Neural cell (in vitro differentiated cells): Measurements from ENCODE around the gene LCOR. TPM values are rescaled to one million over a fixed set of nuclear protein-coding genes. Genes with fewer than 3 reads are reported as not detected.

ENCODE experiments used
- H2AFZ ChIP-seq: fragments of 200-600, 300-800 bp; sonication (generic), shearing (Covaris generic); 2 replicates; pipeline ENCODE4 v1.6.0; 2014; ENCODE audit warnings: low read depth, mild to moderate bottlenecking, antibody characterized with exemption, low read length, moderate library complexity
- H3F3A ChIP-seq: fragments of 200-600 bp; shearing (Covaris generic); 2 replicates; pipeline ENCODE4 v1.6.1; 2016; ENCODE audit warnings: mild to moderate bottlenecking, moderate library complexity, mixed read lengths, antibody characterized with exemption, low read length; ENCODE audit not compliant: insufficient read depth, poor library complexity, severe bottlenecking
- H3K27ac ChIP-seq: fragments of 200-600, 300-800 bp; sonication (generic), shearing (Covaris generic); 2 replicates; pipeline ENCODE4 v1.5.1; 2014; ENCODE audit warnings: mild to moderate bottlenecking, low read length, moderate library complexity
- H3K27me3 ChIP-seq: fragments of 300-800, 200-600 bp; sonication (generic), shearing (Covaris generic); 2 replicates; pipeline ENCODE4 v1.6.0; 2014; ENCODE audit warnings: mild to moderate bottlenecking, low read depth, low read length, moderate library complexity; ENCODE audit not compliant: insufficient read depth
- H3K36me3 ChIP-seq: fragments of 300-800, 200-600 bp; sonication (generic), shearing (Covaris generic); 2 replicates; pipeline ENCODE4 v1.5.1; 2014; ENCODE audit warnings: mild to moderate bottlenecking, antibody characterized with exemption, low read length, moderate library complexity; ENCODE audit not compliant: insufficient read depth
- H3K4me2 ChIP-seq: fragments of 300-800, 200-600 bp; sonication (generic), shearing (Covaris generic); 2 replicates; pipeline ENCODE4 v1.6.0; 2014; ENCODE audit warnings: mild to moderate bottlenecking, low read length
- H3K4me3 ChIP-seq: fragments of 300-800, 200-600 bp; sonication (generic), shearing (Covaris generic); 2 replicates; pipeline ENCODE4 v1.5.1; 2014; ENCODE audit warnings: mild to moderate bottlenecking, low read length, moderate library complexity
- H3K79me2 ChIP-seq: fragments of 200-600 bp; shearing (Covaris generic); replicated peaks from 2 replicates; pipeline ENCODE4 v1.6.0; 2014; ENCODE audit warnings: mild to moderate bottlenecking, low read length, moderate library complexity; ENCODE audit not compliant: insufficient read depth
- H3K9ac ChIP-seq: fragments of 300-800, 200-600 bp; sonication (generic), shearing (Covaris generic); 2 replicates; pipeline ENCODE4 v1.6.1; 2016; ENCODE audit warnings: mild to moderate bottlenecking, low read length, mixed read lengths
- H3K9me2 ChIP-seq: fragments of 200-600 bp; shearing (Covaris generic); 2 replicates; pipeline ENCODE4 v1.6.1; 2016; ENCODE audit warnings: mild to moderate bottlenecking, low read length, mixed read lengths; ENCODE audit not compliant: insufficient read depth
- H3K9me3 ChIP-seq: fragments of 200-600, 300-800 bp; sonication (generic), shearing (Covaris generic); 2 replicates; pipeline ENCODE4 v1.6.1; 2016; ENCODE audit warnings: mild to moderate bottlenecking, mixed run types, low read length, moderate library complexity, mixed read lengths
- H4K20me1 ChIP-seq: fragments of 200-600 bp; shearing (Covaris generic); 2 replicates; pipeline ENCODE4 v1.6.1; 2016; ENCODE audit warnings: mild to moderate bottlenecking, mixed run types; ENCODE audit not compliant: insufficient read depth
- EP300 ChIP-seq: fragments of 450-650 bp; conservative IDR thresholded peaks from 2 replicates; pipeline ENCODE4 v1.6.1; 2014; ENCODE audit warnings: antibody characterized with exemption, mild to moderate bottlenecking, moderate library complexity; ENCODE audit not compliant: poor library complexity, severe bottlenecking
- EZH2 ChIP-seq: fragments of 200-600, 300-800 bp; shearing (Covaris generic), sonication (generic); IDR thresholded peaks from 2 replicates; pipeline ENCODE4 v1.6.1; 2014; ENCODE audit warnings: antibody characterized with exemption, low read length, borderline replicate concordance, mild to moderate bottlenecking; ENCODE audit not compliant: insufficient read depth, poor library complexity, severe bottlenecking
- MXI1 ChIP-seq: fragments of 450-650 bp; conservative IDR thresholded peaks from 2 replicates; pipeline ENCODE4 v1.6.1; 2014; ENCODE audit warnings: antibody characterized with exemption, mild to moderate bottlenecking; ENCODE audit not compliant: poor library complexity, severe bottlenecking
- POLR2AphosphoS5 ChIP-seq: IDR thresholded peaks from 2 replicates; pipeline ENCODE4 v1.6.1; 2012
- RAD21 ChIP-seq: fragments of 450-650 bp; conservative IDR thresholded peaks from 2 replicates; pipeline ENCODE4 v1.6.1; 2014; ENCODE audit warnings: antibody characterized with exemption, mild to moderate bottlenecking, moderate library complexity
- SMC3 ChIP-seq: fragments of 450-650 bp; conservative IDR thresholded peaks from 2 replicates; pipeline ENCODE4 v1.6.1; 2014; ENCODE audit warnings: antibody characterized with exemption, mild to moderate bottlenecking, moderate library complexity; ENCODE audit not compliant: poor library complexity
- TAF1 ChIP-seq: IDR thresholded peaks from 2 replicates; pipeline ENCODE4 v1.6.1; 2012; ENCODE audit warnings: low read depth
- polyA plus RNA-seq: library from polyadenylated mRNA; depleted of rRNA; stranded (reverse); fragments of >200 nt; gene quantifications from 2 replicates; pipeline ENCODE4 v1.2.3, GENCODE V29; 2014
- TF ChIP-seq, protein P1 (sequence below): IDR thresholded peaks from 2 replicates; pipeline ENCODE4 v1.6.1; 2012; ENCODE audit warnings: borderline replicate concordance
- TF ChIP-seq, protein P2 (sequence below): fragments of 450-650 bp; IDR thresholded peaks from 2 replicates; pipeline ENCODE4 v1.5.1; 2014; ENCODE audit warnings: antibody characterized with exemption, mild to moderate bottlenecking, moderate library complexity; ENCODE audit not compliant: poor library complexity, severe bottlenecking

Gene LCOR
- polyA plus RNA-seq, 1 donor from 2014 or later = 61.1 TPM

DNA sequence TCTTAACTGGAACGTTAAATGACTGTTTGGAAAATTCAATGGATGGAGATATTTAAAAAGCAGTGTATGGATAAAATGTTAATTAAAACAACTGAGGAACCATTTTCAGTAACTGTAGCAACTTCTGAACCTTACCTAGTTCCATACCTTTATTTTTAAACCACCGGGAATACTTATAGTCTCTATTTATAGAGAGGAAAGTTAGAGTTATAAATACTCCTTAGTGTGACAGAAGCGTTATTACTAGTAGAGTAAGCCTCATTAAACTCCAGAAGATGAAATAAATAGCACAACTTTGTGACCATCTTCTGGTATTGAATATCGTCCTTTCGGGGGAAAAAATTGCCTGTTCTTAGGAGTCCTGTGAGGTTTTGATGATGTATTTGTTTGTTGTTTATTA, 114.9 kb downstream of the LCOR start (continued):
- TF ChIP-seq EZH2 = no peak
- TF ChIP-seq RAD21 = no peak

DNA sequence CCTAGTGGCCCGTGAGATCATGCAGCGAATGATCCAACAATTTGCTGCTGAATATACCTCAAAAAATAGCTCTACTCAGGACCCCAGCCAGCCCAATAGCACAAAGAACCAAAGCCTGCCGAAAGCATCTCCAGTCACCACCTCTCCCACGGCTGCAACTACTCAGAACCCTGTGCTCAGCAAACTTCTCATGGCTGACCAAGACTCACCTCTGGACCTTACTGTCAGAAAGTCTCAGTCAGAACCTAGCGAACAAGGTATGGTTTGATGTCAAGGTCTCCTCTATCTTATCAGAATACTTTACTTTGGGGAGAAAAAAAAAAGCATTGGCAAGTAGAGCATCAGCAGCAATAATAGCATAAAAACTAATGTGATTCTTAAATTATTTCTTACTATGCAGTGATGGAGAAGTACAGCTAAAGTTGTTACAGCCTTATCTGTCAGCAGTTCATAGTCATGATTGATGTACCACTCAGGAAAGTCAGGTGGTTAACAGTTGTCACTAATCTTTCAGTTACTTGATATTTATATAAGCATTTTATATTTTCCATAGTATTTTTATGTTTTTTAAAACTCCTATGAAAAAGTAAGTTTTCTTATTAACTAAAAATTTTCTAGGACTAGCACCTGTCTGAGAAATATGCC, 117.1 kb downstream of the LCOR start:
- H3K27ac ChIP-seq = no peak overlapping the region
- no peak for TF ChIP-seq SMC3
- no peak for TF ChIP-seq POLR2AphosphoS5
- no peak for TF ChIP-seq RAD21
- TF ChIP-seq MXI1 = no peak
- no peak for TF ChIP-seq EP300
- TF ChIP-seq, protein P1, sequence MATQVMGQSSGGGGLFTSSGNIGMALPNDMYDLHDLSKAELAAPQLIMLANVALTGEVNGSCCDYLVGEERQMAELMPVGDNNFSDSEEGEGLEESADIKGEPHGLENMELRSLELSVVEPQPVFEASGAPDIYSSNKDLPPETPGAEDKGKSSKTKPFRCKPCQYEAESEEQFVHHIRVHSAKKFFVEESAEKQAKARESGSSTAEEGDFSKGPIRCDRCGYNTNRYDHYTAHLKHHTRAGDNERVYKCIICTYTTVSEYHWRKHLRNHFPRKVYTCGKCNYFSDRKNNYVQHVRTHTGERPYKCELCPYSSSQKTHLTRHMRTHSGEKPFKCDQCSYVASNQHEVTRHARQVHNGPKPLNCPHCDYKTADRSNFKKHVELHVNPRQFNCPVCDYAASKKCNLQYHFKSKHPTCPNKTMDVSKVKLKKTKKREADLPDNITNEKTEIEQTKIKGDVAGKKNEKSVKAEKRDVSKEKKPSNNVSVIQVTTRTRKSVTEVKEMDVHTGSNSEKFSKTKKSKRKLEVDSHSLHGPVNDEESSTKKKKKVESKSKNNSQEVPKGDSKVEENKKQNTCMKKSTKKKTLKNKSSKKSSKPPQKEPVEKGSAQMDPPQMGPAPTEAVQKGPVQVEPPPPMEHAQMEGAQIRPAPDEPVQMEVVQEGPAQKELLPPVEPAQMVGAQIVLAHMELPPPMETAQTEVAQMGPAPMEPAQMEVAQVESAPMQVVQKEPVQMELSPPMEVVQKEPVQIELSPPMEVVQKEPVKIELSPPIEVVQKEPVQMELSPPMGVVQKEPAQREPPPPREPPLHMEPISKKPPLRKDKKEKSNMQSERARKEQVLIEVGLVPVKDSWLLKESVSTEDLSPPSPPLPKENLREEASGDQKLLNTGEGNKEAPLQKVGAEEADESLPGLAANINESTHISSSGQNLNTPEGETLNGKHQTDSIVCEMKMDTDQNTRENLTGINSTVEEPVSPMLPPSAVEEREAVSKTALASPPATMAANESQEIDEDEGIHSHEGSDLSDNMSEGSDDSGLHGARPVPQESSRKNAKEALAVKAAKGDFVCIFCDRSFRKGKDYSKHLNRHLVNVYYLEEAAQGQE = no peak
- no peak for TF ChIP-seq TAF1
- no peak for TF ChIP-seq EZH2
- TF ChIP-seq, protein P2, sequence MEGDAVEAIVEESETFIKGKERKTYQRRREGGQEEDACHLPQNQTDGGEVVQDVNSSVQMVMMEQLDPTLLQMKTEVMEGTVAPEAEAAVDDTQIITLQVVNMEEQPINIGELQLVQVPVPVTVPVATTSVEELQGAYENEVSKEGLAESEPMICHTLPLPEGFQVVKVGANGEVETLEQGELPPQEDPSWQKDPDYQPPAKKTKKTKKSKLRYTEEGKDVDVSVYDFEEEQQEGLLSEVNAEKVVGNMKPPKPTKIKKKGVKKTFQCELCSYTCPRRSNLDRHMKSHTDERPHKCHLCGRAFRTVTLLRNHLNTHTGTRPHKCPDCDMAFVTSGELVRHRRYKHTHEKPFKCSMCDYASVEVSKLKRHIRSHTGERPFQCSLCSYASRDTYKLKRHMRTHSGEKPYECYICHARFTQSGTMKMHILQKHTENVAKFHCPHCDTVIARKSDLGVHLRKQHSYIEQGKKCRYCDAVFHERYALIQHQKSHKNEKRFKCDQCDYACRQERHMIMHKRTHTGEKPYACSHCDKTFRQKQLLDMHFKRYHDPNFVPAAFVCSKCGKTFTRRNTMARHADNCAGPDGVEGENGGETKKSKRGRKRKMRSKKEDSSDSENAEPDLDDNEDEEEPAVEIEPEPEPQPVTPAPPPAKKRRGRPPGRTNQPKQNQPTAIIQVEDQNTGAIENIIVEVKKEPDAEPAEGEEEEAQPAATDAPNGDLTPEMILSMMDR = no peak
- no peaks in the 10 kb centered on the region for H3K27me3 ChIP-seq
- H3K79me2 ChIP-seq = peaks cover 9% of the 10 kb centered on the region
- H3K9ac ChIP-seq = no peak overlapping the region
- H3F3A ChIP-seq = no peaks in the 10 kb centered on the region
- no peak overlapping the region for H3K4me3 ChIP-seq
- no peaks in the 10 kb centered on the region for H3K36me3 ChIP-seq
- H3K4me2 ChIP-seq = no peak overlapping the region
- no peaks in the 10 kb centered on the region for H3K9me3 ChIP-seq
- no peaks in the 10 kb centered on the region for H4K20me1 ChIP-seq
- no peaks in the 10 kb centered on the region for H3K9me2 ChIP-seq
- no peak overlapping the region for H2AFZ ChIP-seq

DNA sequence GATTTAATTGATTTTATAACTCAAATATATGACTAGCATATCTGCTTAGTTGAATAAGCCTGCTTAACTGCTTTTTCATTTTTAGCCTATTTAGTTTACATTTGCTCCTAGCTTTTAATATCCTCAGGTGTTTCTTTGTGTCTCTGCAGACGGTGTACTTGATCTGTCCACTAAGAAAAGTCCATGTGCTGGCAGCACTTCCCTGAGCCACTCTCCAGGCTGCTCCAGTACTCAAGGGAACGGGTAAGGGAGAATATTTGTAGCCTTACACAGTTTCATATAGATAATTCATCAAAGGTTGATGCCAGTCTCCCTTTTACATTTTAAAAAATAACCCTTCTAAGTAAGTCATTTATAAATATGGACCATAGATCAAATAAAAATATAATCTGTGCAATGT, 119.9 kb downstream of the LCOR start:
- no peak for TF ChIP-seq EP300
- no peak for TF ChIP-seq SMC3
- TF ChIP-seq, protein P2 = no peak
- TF ChIP-seq, protein P1 = no peak
- no peak for TF ChIP-seq MXI1
- no peak for TF ChIP-seq EZH2
- no peak for TF ChIP-seq RAD21
- Histone ChIP-seq H3K27me3 (no peaks in the 10 kb centered on the region), H3F3A (no peaks in the 10 kb centered on the region), H3K9me3 (no peaks in the 10 kb centered on the region), H3K79me2 (peaks cover under 1% of the 10 kb centered on the region), H3K27ac (no peak overlapping the region), H2AFZ (no peak overlapping the region), H3K36me3 (no peaks in the 10 kb centered on the region), H3K4me3 (no peak overlapping the region), H4K20me1 (no peaks in the 10 kb centered on the region), H3K9me2 (no peaks in the 10 kb centered on the region), H3K4me2 (no peak overlapping the region), H3K9ac (no peak overlapping the region)
